GM23338 (cell line): ENCODE data around the gene RTKN. TPM values are rescaled to one million over a fixed set of nuclear protein-coding genes. Genes with fewer than 3 reads are reported as not detected.

Experiments
- ATAC-seq: fragments of 200-7000 bp; cut with Tn5 transposase; 3 replicates; pipeline ENCODE4 v1.9.1; 2020
- DNase-seq: peaks from one replicate; pipeline ENCODE4 v3.0.0-alpha.2; 2015; ENCODE audit warnings: low spot score
- H2AFZ ChIP-seq: fragments of 200-600 bp; sonication (generic); 2 replicates; pipeline ENCODE4 v1.8.0; 2016; ENCODE audit warnings: antibody characterized with exemption, mild to moderate bottlenecking, moderate library complexity
- H3F3A ChIP-seq: fragments of 200-600 bp; sonication (generic); replicated peaks from 2 replicates; pipeline ENCODE4 v1.8.0; 2017; ENCODE audit warnings: antibody characterized with exemption, mixed run types, low read depth
- H3K27ac ChIP-seq: fragments of 200-600 bp; sonication (generic); 2 replicates; pipeline ENCODE4 v1.6.1; 2016; ENCODE audit warnings: low read depth
- H3K27me3 ChIP-seq: fragments of 200-600 bp; sonication (generic); 2 replicates; pipeline ENCODE4 v1.8.0; 2016; ENCODE audit warnings: mild to moderate bottlenecking, mixed run types, moderate library complexity; ENCODE audit not compliant: insufficient read depth
- H3K36me3 ChIP-seq: fragments of 200-600 bp; sonication (generic); 2 replicates; pipeline ENCODE4 v1.8.0; 2016; ENCODE audit warnings: mild to moderate bottlenecking; ENCODE audit not compliant: insufficient read depth
- H3K4me1 ChIP-seq: fragments of 200-600 bp; sonication (generic); 2 replicates; pipeline ENCODE4 v1.8.0; 2016; ENCODE audit warnings: mild to moderate bottlenecking, moderate library complexity; ENCODE audit not compliant: insufficient read depth
- H3K4me2 ChIP-seq: fragments of 200-600 bp; sonication (generic); 2 replicates; pipeline ENCODE4 v1.7.1; 2017; ENCODE audit warnings: mixed run types
- H3K4me3 ChIP-seq: fragments of 200-600 bp; sonication (generic); 2 replicates; pipeline ENCODE4 v1.6.1; 2016; ENCODE audit warnings: mixed run types
- H3K79me2 ChIP-seq: fragments of 200-600 bp; sonication (generic); replicated peaks from 2 replicates; pipeline ENCODE4 v1.8.0; 2017; ENCODE audit warnings: mild to moderate bottlenecking; ENCODE audit not compliant: insufficient read depth
- H3K9me2 ChIP-seq: fragments of 200-600 bp; sonication (generic); 2 replicates; pipeline ENCODE4 v1.8.0; 2017; ENCODE audit not compliant: insufficient read depth
- H4K20me1 ChIP-seq: fragments of 200-600 bp; sonication (generic); replicated peaks from 2 replicates; pipeline ENCODE4 v1.8.0; 2017; ENCODE audit warnings: mild to moderate bottlenecking; ENCODE audit not compliant: insufficient read depth
- H3K27ac Mint-ChIP-seq: 2 replicates; pipeline ENCODE4 v1.8.0; 2020; ENCODE audit warnings: inconsistent platforms, mild to moderate bottlenecking, moderate library complexity, mixed read lengths
- H3K27me3 Mint-ChIP-seq: 3 replicates; pipeline ENCODE4 v1.8.0; 2022; ENCODE audit warnings: low read depth, mild to moderate bottlenecking, moderate library complexity, mixed read lengths, inconsistent platforms; ENCODE audit not compliant: insufficient read depth, poor library complexity
- H3K36me3 Mint-ChIP-seq: 3 replicates; pipeline ENCODE4 v1.8.0; 2021; ENCODE audit warnings: low read depth, mild to moderate bottlenecking, inconsistent platforms, moderate library complexity, mixed read lengths
- H3K4me1 Mint-ChIP-seq: 3 replicates; pipeline ENCODE4 v1.8.0; 2020; ENCODE audit warnings: mild to moderate bottlenecking, inconsistent platforms, mixed read lengths
- H3K4me3 Mint-ChIP-seq: 3 replicates; pipeline ENCODE4 v1.8.0; 2021; ENCODE audit warnings: moderate library complexity, mild to moderate bottlenecking, inconsistent platforms, mixed read lengths
- H3K9me3 Mint-ChIP-seq: 3 replicates; pipeline ENCODE4 v1.8.0; 2020; ENCODE audit warnings: moderate library complexity, mild to moderate bottlenecking, inconsistent platforms, mixed read lengths
- EZH2phosphoT487 ChIP-seq: fragments of 200-600 bp; sonication (generic); IDR thresholded peaks from one replicate; pipeline ENCODE4 v1.8.1; 2018; ENCODE audit warnings: antibody characterized with exemption; ENCODE audit not compliant: unreplicated experiment
- JUNB ChIP-seq: IDR thresholded peaks from one replicate; pipeline ENCODE4 v1.6.1; 2016; ENCODE audit warnings: antibody characterized with exemption; ENCODE audit not compliant: unreplicated experiment
- NANOG ChIP-seq: IDR thresholded peaks from 2 replicates; pipeline ENCODE4 v1.6.1; 2016; ENCODE audit warnings: antibody characterized with exemption, borderline replicate concordance
- POLR2AphosphoS5 ChIP-seq: IDR thresholded peaks from 2 replicates; pipeline ENCODE4 v1.6.1; 2016; ENCODE audit warnings: antibody characterized with exemption, low read depth
- ZNF114 ChIP-seq: fragments of 250-450 bp; sonication (Bioruptor Pico); IDR thresholded peaks from 2 replicates; pipeline ENCODE4 v1.5.0; 2020; ENCODE audit warnings: mild to moderate bottlenecking, moderate library complexity
- ZNF331 ChIP-seq: fragments of 250-450 bp; sonication (Bioruptor Pico); IDR thresholded peaks from 2 replicates; pipeline ENCODE4 v1.5.0; 2020; ENCODE audit warnings: low read depth, mild to moderate bottlenecking, moderate library complexity
- polyA plus RNA-seq: library from polyadenylated mRNA; unstranded; fragments of >200 nt; fragmentation: Nextera tagmentation; extraction: Ambion mirVana; gene quantifications from 2 replicates; pipeline ENCODE4 v1.2.1, GENCODE V29; 2016
- total RNA-seq: library from RNA; depleted of rRNA; stranded (reverse); fragments of >200 nt; shearing (Covaris generic); gene quantifications from 2 replicates; pipeline ENCODE4 v1.2.3, GENCODE V29; 2014
- TF ChIP-seq, protein P1 (sequence below), 2 experiments: fragments of 200-600 bp in 1 of 2; sonication (generic) in 1 of 2; conservative IDR thresholded peaks; 2 replicates each; pipeline versions ENCODE4 v1.5.1 to v1.6.1; 2016 to 2017; ENCODE audit warnings: antibody characterized with exemption in 2 of 2, low read depth in 2 of 2, mild to moderate bottlenecking in 2 of 2, moderate library complexity in 1 of 2
- TF ChIP-seq, protein P2 (sequence below): IDR thresholded peaks from 2 replicates; pipeline ENCODE4 v1.6.1; 2016; ENCODE audit warnings: antibody characterized with exemption
- TF ChIP-seq, protein P3 (sequence below): fragments of 250-450 bp; sonication (Bioruptor Pico); IDR thresholded peaks from 2 replicates; pipeline ENCODE4 v1.5.0; 2020; ENCODE audit warnings: mild to moderate bottlenecking, moderate library complexity

RTKN gene
- total and polyA plus RNA-seq, 2 experiments from 2014 or later, result 24.5 to 50.0 TPM

DNA sequence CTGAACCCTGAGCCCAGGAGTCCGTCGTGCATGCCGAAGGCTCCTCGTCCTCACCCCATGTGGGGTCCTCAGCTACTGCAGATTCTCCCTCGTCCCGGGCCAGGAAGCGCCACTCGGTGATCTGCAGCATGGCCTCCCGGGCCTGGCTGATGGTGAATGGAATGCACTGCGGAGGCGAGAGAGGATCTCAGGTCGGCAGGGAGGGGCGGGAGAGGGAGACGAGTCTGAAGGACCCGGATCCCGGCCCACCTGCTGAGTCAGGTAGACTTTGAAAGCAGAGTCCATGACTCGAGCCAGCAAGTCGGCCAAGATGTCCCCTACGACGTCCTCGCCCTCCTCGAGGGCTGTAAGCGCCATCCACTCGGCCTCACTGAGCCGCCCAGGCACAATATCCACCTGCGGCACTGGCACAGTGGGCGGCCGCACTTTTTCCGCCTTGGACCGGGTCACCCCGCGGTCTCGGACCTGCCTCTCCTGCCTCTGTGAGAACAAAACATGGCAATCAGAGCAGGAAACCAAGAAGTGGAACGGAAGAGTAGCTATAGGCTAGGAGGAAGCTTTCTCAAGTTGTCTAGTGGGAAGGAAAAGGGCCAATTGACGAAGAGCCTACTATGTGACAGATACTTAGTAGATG, 25.9 kb downstream of the RTKN start:
- Histone ChIP-seq H3K9me2 (no peaks in the 10 kb centered on the region), H3K27ac (no peak overlapping the region), H3F3A (0 out of 2 replicates have a peak, but pooled peaks cover 2% of the 10 kb centered on the region), H3K4me2 (peak overlapping the region; percentile 96), H4K20me1 (no peaks in the 10 kb centered on the region), H3K79me2 (no peaks in the 10 kb centered on the region), H3K27me3 (peaks cover 41% of the 10 kb centered on the region), H3K4me3 (peak overlapping the region; percentile 71), H3K4me1 (peaks cover 16% of the 10 kb centered on the region), H3K36me3 (no peaks in the 10 kb centered on the region), H2AFZ (peak overlapping the region; percentile 97)
- DNase-seq (peak; percentile 91), ATAC-seq (peak; percentile 67)
- Mint-ChIP-seq H3K27me3 (peaks cover 40% of the 10 kb centered on the region), H3K4me1 (peaks cover 13% of the 10 kb centered on the region; the same call in 2 of the 3 replicates), H3K27ac (no peak overlapping the region), H3K4me3 (peak overlapping the region; percentile 73), H3K36me3 (no peaks in the 10 kb centered on the region), H3K9me3 (no peaks in the 10 kb centered on the region)
- TF ChIP-seq, protein P1, sequence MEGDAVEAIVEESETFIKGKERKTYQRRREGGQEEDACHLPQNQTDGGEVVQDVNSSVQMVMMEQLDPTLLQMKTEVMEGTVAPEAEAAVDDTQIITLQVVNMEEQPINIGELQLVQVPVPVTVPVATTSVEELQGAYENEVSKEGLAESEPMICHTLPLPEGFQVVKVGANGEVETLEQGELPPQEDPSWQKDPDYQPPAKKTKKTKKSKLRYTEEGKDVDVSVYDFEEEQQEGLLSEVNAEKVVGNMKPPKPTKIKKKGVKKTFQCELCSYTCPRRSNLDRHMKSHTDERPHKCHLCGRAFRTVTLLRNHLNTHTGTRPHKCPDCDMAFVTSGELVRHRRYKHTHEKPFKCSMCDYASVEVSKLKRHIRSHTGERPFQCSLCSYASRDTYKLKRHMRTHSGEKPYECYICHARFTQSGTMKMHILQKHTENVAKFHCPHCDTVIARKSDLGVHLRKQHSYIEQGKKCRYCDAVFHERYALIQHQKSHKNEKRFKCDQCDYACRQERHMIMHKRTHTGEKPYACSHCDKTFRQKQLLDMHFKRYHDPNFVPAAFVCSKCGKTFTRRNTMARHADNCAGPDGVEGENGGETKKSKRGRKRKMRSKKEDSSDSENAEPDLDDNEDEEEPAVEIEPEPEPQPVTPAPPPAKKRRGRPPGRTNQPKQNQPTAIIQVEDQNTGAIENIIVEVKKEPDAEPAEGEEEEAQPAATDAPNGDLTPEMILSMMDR (conservative IDR thresholded peaks at IDR 0.05; ENCODE audit: low read depth in 2 of 2), result no peak
- TF ChIP-seq JUNB (no peak), ZNF331 (CRISPR knock-in tag) (no peak), ZNF114 (CRISPR knock-in tag) (no peak), NANOG (no peak), EZH2phosphoT487 (no peak), POLR2AphosphoS5 (0 out of 2 replicates have a peak, but pooled peaks have one; percentile 56)
- TF ChIP-seq, protein P2, sequence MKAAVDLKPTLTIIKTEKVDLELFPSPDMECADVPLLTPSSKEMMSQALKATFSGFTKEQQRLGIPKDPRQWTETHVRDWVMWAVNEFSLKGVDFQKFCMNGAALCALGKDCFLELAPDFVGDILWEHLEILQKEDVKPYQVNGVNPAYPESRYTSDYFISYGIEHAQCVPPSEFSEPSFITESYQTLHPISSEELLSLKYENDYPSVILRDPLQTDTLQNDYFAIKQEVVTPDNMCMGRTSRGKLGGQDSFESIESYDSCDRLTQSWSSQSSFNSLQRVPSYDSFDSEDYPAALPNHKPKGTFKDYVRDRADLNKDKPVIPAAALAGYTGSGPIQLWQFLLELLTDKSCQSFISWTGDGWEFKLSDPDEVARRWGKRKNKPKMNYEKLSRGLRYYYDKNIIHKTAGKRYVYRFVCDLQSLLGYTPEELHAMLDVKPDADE, result 0 out of 2 replicates have a peak, but pooled peaks have one; percentile 17
- TF ChIP-seq, protein P3, sequence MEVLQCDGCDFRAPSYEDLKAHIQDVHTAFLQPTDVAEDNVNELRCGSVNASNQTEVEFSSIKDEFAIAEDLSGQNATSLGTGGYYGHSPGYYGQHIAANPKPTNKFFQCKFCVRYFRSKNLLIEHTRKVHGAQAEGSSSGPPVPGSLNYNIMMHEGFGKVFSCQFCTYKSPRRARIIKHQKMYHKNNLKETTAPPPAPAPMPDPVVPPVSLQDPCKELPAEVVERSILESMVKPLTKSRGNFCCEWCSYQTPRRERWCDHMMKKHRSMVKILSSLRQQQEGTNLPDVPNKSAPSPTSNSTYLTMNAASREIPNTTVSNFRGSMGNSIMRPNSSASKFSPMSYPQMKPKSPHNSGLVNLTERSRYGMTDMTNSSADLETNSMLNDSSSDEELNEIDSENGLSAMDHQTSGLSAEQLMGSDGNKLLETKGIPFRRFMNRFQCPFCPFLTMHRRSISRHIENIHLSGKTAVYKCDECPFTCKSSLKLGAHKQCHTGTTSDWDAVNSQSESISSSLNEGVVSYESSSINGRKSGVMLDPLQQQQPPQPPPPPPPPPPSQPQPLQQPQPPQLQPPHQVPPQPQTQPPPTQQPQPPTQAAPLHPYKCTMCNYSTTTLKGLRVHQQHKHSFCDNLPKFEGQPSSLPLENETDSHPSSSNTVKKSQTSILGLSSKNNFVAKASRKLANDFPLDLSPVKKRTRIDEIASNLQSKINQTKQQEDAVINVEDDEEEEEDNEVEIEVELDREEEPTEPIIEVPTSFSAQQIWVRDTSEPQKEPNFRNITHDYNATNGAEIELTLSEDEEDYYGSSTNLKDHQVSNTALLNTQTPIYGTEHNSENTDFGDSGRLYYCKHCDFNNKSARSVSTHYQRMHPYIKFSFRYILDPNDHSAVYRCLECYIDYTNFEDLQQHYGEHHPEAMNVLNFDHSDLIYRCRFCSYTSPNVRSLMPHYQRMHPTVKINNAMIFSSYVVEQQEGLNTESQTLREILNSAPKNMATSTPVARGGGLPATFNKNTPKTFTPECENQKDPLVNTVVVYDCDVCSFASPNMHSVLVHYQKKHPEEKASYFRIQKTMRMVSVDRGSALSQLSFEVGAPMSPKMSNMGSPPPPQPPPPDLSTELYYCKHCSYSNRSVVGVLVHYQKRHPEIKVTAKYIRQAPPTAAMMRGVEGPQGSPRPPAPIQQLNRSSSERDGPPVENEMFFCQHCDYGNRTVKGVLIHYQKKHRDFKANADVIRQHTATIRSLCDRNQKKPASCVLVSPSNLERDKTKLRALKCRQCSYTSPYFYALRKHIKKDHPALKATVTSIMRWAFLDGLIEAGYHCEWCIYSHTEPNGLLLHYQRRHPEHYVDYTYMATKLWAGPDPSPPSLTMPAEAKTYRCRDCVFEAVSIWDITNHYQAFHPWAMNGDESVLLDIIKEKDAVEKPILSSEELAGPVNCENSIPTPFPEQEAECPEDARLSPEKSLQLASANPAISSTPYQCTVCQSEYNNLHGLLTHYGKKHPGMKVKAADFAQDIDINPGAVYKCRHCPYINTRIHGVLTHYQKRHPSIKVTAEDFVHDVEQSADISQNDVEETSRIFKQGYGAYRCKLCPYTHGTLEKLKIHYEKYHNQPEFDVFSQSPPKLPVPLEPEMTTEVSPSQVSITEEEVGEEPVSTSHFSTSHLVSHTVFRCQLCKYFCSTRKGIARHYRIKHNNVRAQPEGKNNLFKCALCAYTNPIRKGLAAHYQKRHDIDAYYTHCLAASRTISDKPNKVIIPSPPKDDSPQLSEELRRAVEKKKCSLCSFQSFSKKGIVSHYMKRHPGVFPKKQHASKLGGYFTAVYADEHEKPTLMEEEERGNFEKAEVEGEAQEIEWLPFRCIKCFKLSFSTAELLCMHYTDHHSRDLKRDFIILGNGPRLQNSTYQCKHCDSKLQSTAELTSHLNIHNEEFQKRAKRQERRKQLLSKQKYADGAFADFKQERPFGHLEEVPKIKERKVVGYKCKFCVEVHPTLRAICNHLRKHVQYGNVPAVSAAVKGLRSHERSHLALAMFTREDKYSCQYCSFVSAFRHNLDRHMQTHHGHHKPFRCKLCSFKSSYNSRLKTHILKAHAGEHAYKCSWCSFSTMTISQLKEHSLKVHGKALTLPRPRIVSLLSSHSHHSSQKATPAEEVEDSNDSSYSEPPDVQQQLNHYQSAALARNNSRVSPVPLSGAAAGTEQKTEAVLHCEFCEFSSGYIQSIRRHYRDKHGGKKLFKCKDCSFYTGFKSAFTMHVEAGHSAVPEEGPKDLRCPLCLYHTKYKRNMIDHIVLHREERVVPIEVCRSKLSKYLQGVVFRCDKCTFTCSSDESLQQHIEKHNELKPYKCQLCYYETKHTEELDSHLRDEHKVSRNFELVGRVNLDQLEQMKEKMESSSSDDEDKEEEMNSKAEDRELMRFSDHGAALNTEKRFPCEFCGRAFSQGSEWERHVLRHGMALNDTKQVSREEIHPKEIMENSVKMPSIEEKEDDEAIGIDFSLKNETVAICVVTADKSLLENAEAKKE, result no peak
